ENCODE results near the gene JMJD6.

JMJD6 gene

DNA sequence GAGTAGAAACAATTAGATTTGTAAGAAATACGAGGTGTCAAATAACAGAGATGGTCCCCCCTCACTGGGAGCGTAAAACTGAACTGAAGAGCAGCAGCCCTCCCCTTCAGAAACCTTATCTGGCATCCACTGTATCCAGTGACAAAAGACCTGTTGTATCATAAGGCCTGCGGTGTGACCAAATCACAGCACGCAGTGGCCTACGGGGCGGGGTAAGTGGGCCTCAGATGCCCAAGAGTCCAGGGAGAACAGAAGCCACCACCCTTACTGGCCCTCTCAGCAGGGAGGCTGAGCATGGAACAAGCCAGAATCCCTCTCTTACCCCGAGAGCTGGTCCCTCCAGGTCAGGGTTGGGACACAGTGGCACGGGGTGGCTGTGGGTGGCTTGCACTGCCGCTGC is 5.5 kb downstream of the JMJD6 start:
- no peak overlapping the region for H3K27ac ChIP-seq (ENCODE audit: poor library complexity, severe bottlenecking)
- no peaks in the 10 kb centered on the region for H3K27me3 ChIP-seq (ENCODE audit: insufficient read depth, poor library complexity, severe bottlenecking)
- H3K9me3 ChIP-seq (ENCODE audit: severe bottlenecking): no peaks in the 10 kb centered on the region
- H3K36me3 ChIP-seq (ENCODE audit: low read depth): peaks cover 93% of the 10 kb centered on the region
- DNase-seq (ENCODE audit: low spot score) (no peak), ATAC-seq (ENCODE audit: low read depth) (no peak)
- H3K4me1 ChIP-seq (ENCODE audit: insufficient read depth, poor library complexity, severe bottlenecking): peaks cover 18% of the 10 kb centered on the region
- TF ChIP-seq, protein P1, sequence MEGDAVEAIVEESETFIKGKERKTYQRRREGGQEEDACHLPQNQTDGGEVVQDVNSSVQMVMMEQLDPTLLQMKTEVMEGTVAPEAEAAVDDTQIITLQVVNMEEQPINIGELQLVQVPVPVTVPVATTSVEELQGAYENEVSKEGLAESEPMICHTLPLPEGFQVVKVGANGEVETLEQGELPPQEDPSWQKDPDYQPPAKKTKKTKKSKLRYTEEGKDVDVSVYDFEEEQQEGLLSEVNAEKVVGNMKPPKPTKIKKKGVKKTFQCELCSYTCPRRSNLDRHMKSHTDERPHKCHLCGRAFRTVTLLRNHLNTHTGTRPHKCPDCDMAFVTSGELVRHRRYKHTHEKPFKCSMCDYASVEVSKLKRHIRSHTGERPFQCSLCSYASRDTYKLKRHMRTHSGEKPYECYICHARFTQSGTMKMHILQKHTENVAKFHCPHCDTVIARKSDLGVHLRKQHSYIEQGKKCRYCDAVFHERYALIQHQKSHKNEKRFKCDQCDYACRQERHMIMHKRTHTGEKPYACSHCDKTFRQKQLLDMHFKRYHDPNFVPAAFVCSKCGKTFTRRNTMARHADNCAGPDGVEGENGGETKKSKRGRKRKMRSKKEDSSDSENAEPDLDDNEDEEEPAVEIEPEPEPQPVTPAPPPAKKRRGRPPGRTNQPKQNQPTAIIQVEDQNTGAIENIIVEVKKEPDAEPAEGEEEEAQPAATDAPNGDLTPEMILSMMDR (IDR thresholded peaks at IDR 0.05; ENCODE audit: poor library complexity, severe bottlenecking): no peak
- no peak overlapping the region for H3K4me3 ChIP-seq (ENCODE audit: severe bottlenecking)

DNA sequence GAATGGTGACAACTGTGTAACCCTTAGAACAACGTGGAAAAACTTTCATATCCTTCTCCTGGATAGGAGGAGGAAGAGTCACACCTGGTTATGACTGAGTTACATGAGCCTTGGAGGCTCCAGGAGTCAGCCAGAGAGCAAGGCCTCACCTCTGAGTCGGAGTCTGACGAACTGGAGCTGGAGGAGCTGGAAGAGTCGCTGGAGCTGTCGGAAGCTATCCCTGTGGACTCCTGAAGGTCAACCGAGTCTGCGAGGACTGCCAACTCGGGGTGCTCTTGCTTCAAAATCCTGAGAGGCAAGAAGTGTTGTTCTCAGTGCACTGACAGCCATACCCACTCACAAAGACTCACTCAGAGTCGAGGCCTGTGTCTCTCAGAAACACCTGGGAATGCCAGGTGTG is 6.2 kb downstream of the JMJD6 start:
- ATAC-seq (ENCODE audit: low read depth) (no peak), DNase-seq (ENCODE audit: low spot score) (no peak)

DNA sequence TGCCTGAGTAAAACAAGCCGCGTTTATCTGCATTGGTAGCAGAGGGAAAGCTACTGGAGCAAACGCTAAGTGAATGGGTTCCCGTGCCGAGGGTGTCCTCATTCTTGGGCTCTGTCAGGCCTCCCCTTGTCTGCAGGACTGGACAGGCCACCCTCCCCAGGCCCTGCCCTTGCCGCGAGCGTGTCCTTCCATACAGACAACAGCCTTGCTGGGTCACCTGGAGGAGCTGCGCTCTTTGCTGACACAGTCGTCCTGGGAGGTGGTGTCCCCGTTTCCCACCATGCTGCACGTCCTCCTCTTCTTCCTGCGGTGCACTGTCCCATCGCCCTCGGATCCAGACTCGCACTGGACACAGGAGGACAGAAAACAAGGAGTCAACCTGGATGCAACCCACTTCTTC is 7.9 kb downstream of the JMJD6 start:
- no peak overlapping the region for H3K4me3 ChIP-seq (ENCODE audit: severe bottlenecking)
- peaks cover 96% of the 10 kb centered on the region for H3K36me3 ChIP-seq (ENCODE audit: low read depth)
- DNase-seq (ENCODE audit: low spot score) (no peak), ATAC-seq (ENCODE audit: low read depth) (no peak)
- no peaks in the 10 kb centered on the region for H3K27me3 ChIP-seq (ENCODE audit: insufficient read depth, poor library complexity, severe bottlenecking)
- H3K4me1 ChIP-seq (ENCODE audit: insufficient read depth, poor library complexity, severe bottlenecking): peaks cover 12% of the 10 kb centered on the region
- TF ChIP-seq, protein P1 (IDR thresholded peaks at IDR 0.05; ENCODE audit: poor library complexity, severe bottlenecking): no peak
- H3K9me3 ChIP-seq (ENCODE audit: severe bottlenecking): no peaks in the 10 kb centered on the region
- no peak overlapping the region for H3K27ac ChIP-seq (ENCODE audit: poor library complexity, severe bottlenecking)

More for the DNA sequence above, 6.2 kb downstream of the JMJD6 start:
- H3K4me3 ChIP-seq (ENCODE audit: severe bottlenecking): no peak overlapping the region
- TF ChIP-seq, protein P1 (IDR thresholded peaks at IDR 0.05; ENCODE audit: poor library complexity, severe bottlenecking): no peak
- H3K36me3 ChIP-seq (ENCODE audit: low read depth): peaks cover 96% of the 10 kb centered on the region
- H3K27ac ChIP-seq (ENCODE audit: poor library complexity, severe bottlenecking): no peak overlapping the region
- H3K9me3 ChIP-seq (ENCODE audit: severe bottlenecking): no peaks in the 10 kb centered on the region
- H3K4me1 ChIP-seq (ENCODE audit: insufficient read depth, poor library complexity, severe bottlenecking): peaks cover 18% of the 10 kb centered on the region
- no peaks in the 10 kb centered on the region for H3K27me3 ChIP-seq (ENCODE audit: insufficient read depth, poor library complexity, severe bottlenecking)

DNA sequence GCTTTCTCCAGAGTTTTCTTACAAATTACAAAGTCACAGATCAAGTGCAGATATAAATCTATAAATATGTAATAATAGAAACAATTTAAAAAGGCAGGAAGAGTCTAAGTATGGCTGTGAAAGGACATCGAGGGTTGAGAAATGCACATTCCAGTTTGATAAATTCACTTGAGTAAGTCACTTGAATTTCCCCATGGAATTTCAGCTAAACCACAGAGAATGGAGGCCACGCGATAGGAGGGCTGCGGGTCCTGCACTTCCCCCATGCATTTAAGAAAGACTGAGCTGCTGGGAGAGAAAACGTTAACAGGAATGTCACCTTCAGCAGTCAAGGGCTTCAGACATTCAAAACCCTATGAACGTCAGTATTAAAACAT is 9.6 kb downstream of the JMJD6 start:
- Histone ChIP-seq H3K36me3 (ENCODE audit: low read depth) (peaks cover 89% of the 10 kb centered on the region), H3K9me3 (ENCODE audit: severe bottlenecking) (no peaks in the 10 kb centered on the region), H3K27me3 (ENCODE audit: insufficient read depth, poor library complexity, severe bottlenecking) (no peaks in the 10 kb centered on the region), H3K27ac (ENCODE audit: poor library complexity, severe bottlenecking) (peak overlapping the region; percentile 80), H3K4me1 (ENCODE audit: insufficient read depth, poor library complexity, severe bottlenecking) (peaks cover 12% of the 10 kb centered on the region), H3K4me3 (ENCODE audit: severe bottlenecking) (no peak overlapping the region)
- TF ChIP-seq, protein P1 (IDR thresholded peaks at IDR 0.05; ENCODE audit: poor library complexity, severe bottlenecking): no peak
- DNase-seq (ENCODE audit: low spot score): no peak
- ATAC-seq (ENCODE audit: low read depth): no peak; the same call in 2 of the 3 replicates

DNA sequence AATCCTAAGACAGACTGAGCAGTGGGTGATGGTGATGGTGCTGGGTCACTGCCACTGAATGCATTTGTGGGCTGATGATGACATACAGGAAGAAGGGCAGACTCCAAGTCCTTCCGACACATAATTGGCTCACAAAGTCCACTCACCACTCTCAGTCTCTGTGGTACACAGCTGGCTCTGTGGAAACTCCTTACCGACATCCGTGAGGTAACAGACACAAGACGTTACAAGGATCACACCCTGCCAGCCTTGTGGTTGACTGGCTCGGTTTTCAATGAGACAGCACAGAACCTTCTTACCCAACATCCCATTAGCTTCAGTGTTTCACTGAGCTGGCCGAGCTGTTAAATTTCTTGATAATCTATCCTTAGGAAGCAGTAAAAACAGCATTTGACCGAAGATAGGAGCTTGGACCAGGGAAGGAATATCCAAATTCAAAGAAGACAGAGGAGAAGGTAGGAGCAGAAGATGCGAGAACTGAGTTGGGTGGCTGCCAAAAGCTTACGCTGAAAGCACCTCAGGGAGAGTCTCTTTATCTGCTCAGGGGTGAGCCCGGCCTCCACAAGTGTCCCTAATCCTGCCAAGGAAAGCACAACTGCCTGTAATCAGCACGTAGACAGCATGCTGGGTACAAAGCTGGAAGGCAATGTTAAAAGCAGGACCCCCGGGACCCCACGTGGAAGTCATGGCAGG is 10.1 kb downstream of the JMJD6 start:
- H3K4me1 ChIP-seq (ENCODE audit: insufficient read depth, poor library complexity, severe bottlenecking): peaks cover 12% of the 10 kb centered on the region
- H3K4me3 ChIP-seq (ENCODE audit: severe bottlenecking): no peak overlapping the region
- TF ChIP-seq, protein P1 (IDR thresholded peaks at IDR 0.05; ENCODE audit: poor library complexity, severe bottlenecking): no peak
- H3K9me3 ChIP-seq (ENCODE audit: severe bottlenecking): no peaks in the 10 kb centered on the region
- no peaks in the 10 kb centered on the region for H3K27me3 ChIP-seq (ENCODE audit: insufficient read depth, poor library complexity, severe bottlenecking)
- H3K27ac ChIP-seq (ENCODE audit: poor library complexity, severe bottlenecking): peak overlapping the region; percentile 80
- ATAC-seq (ENCODE audit: low read depth): peak; percentile 78
- no peak for DNase-seq (ENCODE audit: low spot score)
- peaks cover 83% of the 10 kb centered on the region for H3K36me3 ChIP-seq (ENCODE audit: low read depth)

Data from RWPE2 (cell line).